ENCODE measurements around the gene CASZ1. TPM values are rescaled to one million over a fixed set of nuclear protein-coding genes. Genes with fewer than 3 reads are reported as not detected.
A peak's percentile ranks its signal among the peaks of the same experiment; 100 is the strongest.

CASZ1 gene
- total and polyA plus RNA-seq, 9 of the 15 experiments (the other 6 are each of a cell fraction or from before 2014, with no cell fraction given): 0.01 to 4.0 (median 0.76) TPM; not detected in 1

DNA sequence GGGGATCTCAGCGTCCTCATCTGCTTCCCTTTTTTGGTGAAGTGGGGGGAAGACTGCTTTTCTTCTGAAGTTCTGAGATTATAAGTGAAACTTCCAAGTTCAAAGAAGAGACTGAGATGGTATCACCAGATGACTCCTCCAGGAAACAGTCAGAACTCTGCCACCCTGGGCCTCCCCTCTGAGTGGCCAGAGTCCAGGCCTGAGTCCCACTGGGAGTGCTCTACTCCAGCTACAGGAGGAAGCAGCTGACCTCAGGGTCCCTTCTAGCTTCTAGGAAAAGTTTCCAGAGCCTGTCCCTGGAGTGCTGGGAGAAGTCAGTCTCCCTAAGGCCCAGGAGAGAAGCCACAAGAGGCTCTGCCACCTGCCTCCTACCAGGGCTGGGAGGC is 104.7 kb downstream of the CASZ1 start:
- FAIRE-seq: peak; percentile 76
- CTCF ChIA-PET (ENCODE audit: low intra/inter-chr PET ratio): interaction anchor here (0.7 kb wide), 1 partner anchor 354 kb away, joined by 3 read pairs; no protein-coding TSS in a partner anchor
- Histone ChIP-seq H3K9ac (ENCODE audit: insufficient read depth in 1 of 2, low read depth in 2 of 2, low read length in 2 of 2) (peak overlapping the region in 1 of 2 experiments; percentile 18; a peak in 1 of 4 replicates), H3K4me3 (no peak overlapping the region), H4K20me1 (replicated peaks; ENCODE audit: control insufficient read depth, insufficient read depth, low read length) (peaks cover 2% of the 10 kb centered on the region; the same call in 1 of the 2 replicates), H3K79me2 (ENCODE audit: control insufficient read depth, insufficient read depth, low read length) (no peaks in the 10 kb centered on the region), H3K27ac (ENCODE audit: extremely low read depth, low read depth, low read length) (no peak overlapping the region), H3K36me3 (ENCODE audit: control insufficient read depth, insufficient read depth, low read length) (no peaks in the 10 kb centered on the region), H3K9me3 (replicated peaks; ENCODE audit: control insufficient read depth, insufficient read depth, low read depth, low read length) (no peaks in the 10 kb centered on the region), H2AFZ (ENCODE audit: low read depth, low read length) (no peak overlapping the region), H3K4me2 (ENCODE audit: insufficient read depth, low read length) (no peak overlapping the region), H3K4me1 (replicated peaks in 1 of 2; ENCODE audit: control insufficient read depth in 2 of 2, insufficient read depth in 2 of 2, low read length in 2 of 2) (peaks cover 3 to 51% of the 10 kb centered on the region in 2 experiments; a peak in 3 of 5 replicates), H3K9me1 (ENCODE audit: control insufficient read depth, insufficient read depth, low read length) (no peaks in the 10 kb centered on the region), H3K27me3 (ENCODE audit: control insufficient read depth in 2 of 2, insufficient read depth in 2 of 2, low read length in 2 of 2) (peaks cover 12 to 13% of the 10 kb centered on the region in 2 experiments; a peak in 4 of 5 replicates)
- in situ Hi-C loops (cut with MboI) (no loop called here), intact Hi-C loops (cut with micrococcal nuclease) (loop anchor here (10.0 kb wide), 1 partner anchor 173 kb away; no protein-coding TSS in a partner anchor)
- no TSS peak for BruUV-seq (replicated peaks)
- 20% methylated on average over 1 of the region's 1 CpG for WGBS (ENCODE audit: insufficient coverage, low coverage, missing lambda C conversion rate)
- no peak for ATAC-seq
- no peak for DNase-seq (ENCODE audit: extremely low read depth in 1 of 4, low spot score in 3 of 4)
- POLR2A ChIA-PET: interaction anchor here (0.7 to 1.6 kb wide), 2 partner anchors 13 to 15 kb away, joined by 3 to 5 read pairs; no protein-coding TSS in a partner anchor
- no peak for TF ChIP-seq FOS (IDR thresholded peaks at IDR 0.05; ENCODE audit: extremely low read depth, insufficient read length)
- TF ChIP-seq THAP12 (CRISPR knock-in tag; IDR thresholded peaks at IDR 0.05): no peak
- TF ChIP-seq, protein P1, sequence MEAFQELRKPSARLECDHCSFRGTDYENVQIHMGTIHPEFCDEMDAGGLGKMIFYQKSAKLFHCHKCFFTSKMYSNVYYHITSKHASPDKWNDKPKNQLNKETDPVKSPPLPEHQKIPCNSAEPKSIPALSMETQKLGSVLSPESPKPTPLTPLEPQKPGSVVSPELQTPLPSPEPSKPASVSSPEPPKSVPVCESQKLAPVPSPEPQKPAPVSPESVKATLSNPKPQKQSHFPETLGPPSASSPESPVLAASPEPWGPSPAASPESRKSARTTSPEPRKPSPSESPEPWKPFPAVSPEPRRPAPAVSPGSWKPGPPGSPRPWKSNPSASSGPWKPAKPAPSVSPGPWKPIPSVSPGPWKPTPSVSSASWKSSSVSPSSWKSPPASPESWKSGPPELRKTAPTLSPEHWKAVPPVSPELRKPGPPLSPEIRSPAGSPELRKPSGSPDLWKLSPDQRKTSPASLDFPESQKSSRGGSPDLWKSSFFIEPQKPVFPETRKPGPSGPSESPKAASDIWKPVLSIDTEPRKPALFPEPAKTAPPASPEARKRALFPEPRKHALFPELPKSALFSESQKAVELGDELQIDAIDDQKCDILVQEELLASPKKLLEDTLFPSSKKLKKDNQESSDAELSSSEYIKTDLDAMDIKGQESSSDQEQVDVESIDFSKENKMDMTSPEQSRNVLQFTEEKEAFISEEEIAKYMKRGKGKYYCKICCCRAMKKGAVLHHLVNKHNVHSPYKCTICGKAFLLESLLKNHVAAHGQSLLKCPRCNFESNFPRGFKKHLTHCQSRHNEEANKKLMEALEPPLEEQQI (IDR thresholded peaks at IDR 0.05): no peak
- no peak for TF ChIP-seq NR4A1 (CRISPR knock-in tag; IDR thresholded peaks at IDR 0.05)
- TF ChIP-seq NR4A1 (tag; IDR thresholded peaks at IDR 0.05): no peak
- no peak for TF ChIP-seq CBX5 (IDR thresholded peaks at IDR 0.05; ENCODE audit: borderline replicate concordance, low read depth)
- TF ChIP-seq SRF (CRISPR knock-in tag; IDR thresholded peaks at IDR 0.05): peak in 1 of 2 experiments; percentile 54; a peak in 1 of 4 replicates
- no peak for TF ChIP-seq BCL6 (CRISPR knock-in tag; IDR thresholded peaks at IDR 0.05)
- no peak for TF ChIP-seq HNRNPLL (IDR thresholded peaks at IDR 0.05; ENCODE audit: low read depth, low read length, poor library complexity, severe bottlenecking)
- TF ChIP-seq MYC (IDR thresholded peaks at IDR 0.05; ENCODE audit: low read depth, low read length): no peak
- no peak for TF ChIP-seq MYC (CRISPR knock-in tag; IDR thresholded peaks at IDR 0.05; ENCODE audit: borderline replicate concordance, low read depth)
- TF ChIP-seq, protein P2, sequence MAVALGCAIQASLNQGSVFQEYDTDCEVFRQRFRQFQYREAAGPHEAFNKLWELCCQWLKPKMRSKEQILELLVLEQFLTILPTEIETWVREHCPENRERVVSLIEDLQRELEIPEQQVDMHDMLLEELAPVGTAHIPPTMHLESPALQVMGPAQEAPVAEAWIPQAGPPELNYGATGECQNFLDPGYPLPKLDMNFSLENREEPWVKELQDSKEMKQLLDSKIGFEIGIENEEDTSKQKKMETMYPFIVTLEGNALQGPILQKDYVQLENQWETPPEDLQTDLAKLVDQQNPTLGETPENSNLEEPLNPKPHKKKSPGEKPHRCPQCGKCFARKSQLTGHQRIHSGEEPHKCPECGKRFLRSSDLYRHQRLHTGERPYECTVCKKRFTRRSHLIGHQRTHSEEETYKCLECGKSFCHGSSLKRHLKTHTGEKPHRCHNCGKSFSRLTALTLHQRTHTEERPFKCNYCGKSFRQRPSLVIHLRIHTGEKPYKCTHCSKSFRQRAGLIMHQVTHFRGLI (CRISPR knock-in tag; IDR thresholded peaks at IDR 0.05): no peak
- TF ChIP-seq HMG20B (CRISPR knock-in tag; IDR thresholded peaks at IDR 0.05): no peak
- no peak for TF ChIP-seq FOXK2 (conservative IDR thresholded peaks at IDR 0.05 in 1 of 2, IDR thresholded peaks at IDR 0.05 in 1 of 2; ENCODE audit: low read depth in 2 of 2)
- TF ChIP-seq ZC3H8 (IDR thresholded peaks at IDR 0.05): no peak
- 0 out of 2 replicates have a peak, but pooled peaks have one; percentile 19 for TF ChIP-seq ZFX (CRISPR knock-in tag; IDR thresholded peaks at IDR 0.05)
- TF ChIP-seq ZNF778 (CRISPR knock-in tag; IDR thresholded peaks at IDR 0.05): no peak
